Liver (tissue), 3 donors: Measurements from ENCODE around the gene SPAG17.

ENCODE experiments used
- NR2F2 ChIP-seq: IDR thresholded peaks from 2 replicates; pipeline ENCODE4 v1.6.1; 2016; ENCODE audit warnings: antibody characterized with exemption
- TAF1 ChIP-seq: conservative IDR thresholded peaks from 2 replicates; pipeline ENCODE4 v1.6.1; 2016; ENCODE audit warnings: antibody characterized with exemption, mild to moderate bottlenecking
- TF ChIP-seq, protein P1 (sequence below): fragments of 150-350 bp; IDR thresholded peaks from 2 replicates; pipeline ENCODE4 v1.5.1; 2017; ENCODE audit warnings: improper control_type of control experiment, low read depth, low read length; ENCODE audit not compliant: missing input control
- TF ChIP-seq, protein P2 (sequence below): IDR thresholded peaks from 2 replicates; pipeline ENCODE4 v1.6.1; 2016; ENCODE audit warnings: antibody characterized with exemption, mild to moderate bottlenecking
- donor health status: healthy.
- donor health status: healthy.

DNA sequence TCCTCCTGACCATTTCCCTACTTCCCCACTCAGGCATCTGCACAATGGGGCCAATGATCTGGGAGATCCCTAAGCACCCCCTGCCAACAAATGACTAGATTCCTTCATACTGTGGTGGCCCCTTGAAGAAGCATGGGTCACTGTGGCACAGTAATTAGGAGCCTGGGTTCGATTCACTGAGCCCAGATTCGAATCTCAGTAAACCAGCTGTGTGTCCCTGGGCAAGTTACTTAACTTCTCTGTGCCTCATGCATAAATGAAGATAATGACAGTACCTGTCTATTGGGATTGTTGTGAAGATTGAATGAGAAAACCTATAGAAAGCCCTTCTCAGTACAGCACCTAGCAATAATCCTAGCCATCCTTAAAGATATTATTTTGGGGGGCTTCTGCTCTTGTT is 27.5 kb downstream of the SPAG17 start:
- no peak for TF ChIP-seq NR2F2
- TF ChIP-seq, protein P1, sequence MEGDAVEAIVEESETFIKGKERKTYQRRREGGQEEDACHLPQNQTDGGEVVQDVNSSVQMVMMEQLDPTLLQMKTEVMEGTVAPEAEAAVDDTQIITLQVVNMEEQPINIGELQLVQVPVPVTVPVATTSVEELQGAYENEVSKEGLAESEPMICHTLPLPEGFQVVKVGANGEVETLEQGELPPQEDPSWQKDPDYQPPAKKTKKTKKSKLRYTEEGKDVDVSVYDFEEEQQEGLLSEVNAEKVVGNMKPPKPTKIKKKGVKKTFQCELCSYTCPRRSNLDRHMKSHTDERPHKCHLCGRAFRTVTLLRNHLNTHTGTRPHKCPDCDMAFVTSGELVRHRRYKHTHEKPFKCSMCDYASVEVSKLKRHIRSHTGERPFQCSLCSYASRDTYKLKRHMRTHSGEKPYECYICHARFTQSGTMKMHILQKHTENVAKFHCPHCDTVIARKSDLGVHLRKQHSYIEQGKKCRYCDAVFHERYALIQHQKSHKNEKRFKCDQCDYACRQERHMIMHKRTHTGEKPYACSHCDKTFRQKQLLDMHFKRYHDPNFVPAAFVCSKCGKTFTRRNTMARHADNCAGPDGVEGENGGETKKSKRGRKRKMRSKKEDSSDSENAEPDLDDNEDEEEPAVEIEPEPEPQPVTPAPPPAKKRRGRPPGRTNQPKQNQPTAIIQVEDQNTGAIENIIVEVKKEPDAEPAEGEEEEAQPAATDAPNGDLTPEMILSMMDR: no peak
- no peak for TF ChIP-seq TAF1
- TF ChIP-seq, protein P2, sequence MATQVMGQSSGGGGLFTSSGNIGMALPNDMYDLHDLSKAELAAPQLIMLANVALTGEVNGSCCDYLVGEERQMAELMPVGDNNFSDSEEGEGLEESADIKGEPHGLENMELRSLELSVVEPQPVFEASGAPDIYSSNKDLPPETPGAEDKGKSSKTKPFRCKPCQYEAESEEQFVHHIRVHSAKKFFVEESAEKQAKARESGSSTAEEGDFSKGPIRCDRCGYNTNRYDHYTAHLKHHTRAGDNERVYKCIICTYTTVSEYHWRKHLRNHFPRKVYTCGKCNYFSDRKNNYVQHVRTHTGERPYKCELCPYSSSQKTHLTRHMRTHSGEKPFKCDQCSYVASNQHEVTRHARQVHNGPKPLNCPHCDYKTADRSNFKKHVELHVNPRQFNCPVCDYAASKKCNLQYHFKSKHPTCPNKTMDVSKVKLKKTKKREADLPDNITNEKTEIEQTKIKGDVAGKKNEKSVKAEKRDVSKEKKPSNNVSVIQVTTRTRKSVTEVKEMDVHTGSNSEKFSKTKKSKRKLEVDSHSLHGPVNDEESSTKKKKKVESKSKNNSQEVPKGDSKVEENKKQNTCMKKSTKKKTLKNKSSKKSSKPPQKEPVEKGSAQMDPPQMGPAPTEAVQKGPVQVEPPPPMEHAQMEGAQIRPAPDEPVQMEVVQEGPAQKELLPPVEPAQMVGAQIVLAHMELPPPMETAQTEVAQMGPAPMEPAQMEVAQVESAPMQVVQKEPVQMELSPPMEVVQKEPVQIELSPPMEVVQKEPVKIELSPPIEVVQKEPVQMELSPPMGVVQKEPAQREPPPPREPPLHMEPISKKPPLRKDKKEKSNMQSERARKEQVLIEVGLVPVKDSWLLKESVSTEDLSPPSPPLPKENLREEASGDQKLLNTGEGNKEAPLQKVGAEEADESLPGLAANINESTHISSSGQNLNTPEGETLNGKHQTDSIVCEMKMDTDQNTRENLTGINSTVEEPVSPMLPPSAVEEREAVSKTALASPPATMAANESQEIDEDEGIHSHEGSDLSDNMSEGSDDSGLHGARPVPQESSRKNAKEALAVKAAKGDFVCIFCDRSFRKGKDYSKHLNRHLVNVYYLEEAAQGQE: no peak
